ENCODE measurements around the gene NPRL2. TPM values are rescaled to one million over a fixed set of nuclear protein-coding genes. Genes with fewer than 3 reads are reported as not detected.
A peak's percentile ranks its signal among the peaks of the same experiment; 100 is the strongest.

NPRL2 gene
- total and polyA plus RNA-seq, 2 of the 13 experiments (the other 11 are each of a cell fraction or from before 2014, with no cell fraction given) = 30.6 to 51.4 TPM

GRCh38 chr3:50299929-50300680 lies 50.5 kb downstream of the NPRL2 start (continued):
- TF ChIP-seq, protein P1, sequence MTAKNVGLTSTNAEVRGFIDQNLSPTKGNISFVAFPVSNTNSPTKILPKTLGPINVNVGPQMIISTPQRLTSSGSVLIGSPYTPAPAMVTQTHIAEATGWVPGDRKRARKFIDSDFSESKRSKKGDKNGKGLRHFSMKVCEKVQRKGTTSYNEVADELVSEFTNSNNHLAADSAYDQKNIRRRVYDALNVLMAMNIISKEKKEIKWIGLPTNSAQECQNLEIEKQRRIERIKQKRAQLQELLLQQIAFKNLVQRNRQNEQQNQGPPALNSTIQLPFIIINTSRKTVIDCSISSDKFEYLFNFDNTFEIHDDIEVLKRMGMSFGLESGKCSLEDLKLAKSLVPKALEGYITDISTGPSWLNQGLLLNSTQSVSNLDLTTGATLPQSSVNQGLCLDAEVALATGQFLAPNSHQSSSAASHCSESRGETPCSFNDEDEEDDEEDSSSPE (CRISPR knock-in tag; IDR thresholded peaks at IDR 0.05) = no peak
- TF ChIP-seq ISL2 (CRISPR knock-in tag; IDR thresholded peaks at IDR 0.05) (no peak), SAFB2 (CRISPR knock-in tag; IDR thresholded peaks at IDR 0.05; ENCODE audit: borderline replicate concordance, low read depth) (no peak), KLF11 (CRISPR knock-in tag; IDR thresholded peaks at IDR 0.05) (no peak), ARHGAP35 (CRISPR knock-in tag; IDR thresholded peaks at IDR 0.05; ENCODE audit: borderline replicate concordance) (no peak), MAF1 (CRISPR knock-in tag; IDR thresholded peaks at IDR 0.05; ENCODE audit: borderline replicate concordance) (no peak), ATF5 (CRISPR knock-in tag; IDR thresholded peaks at IDR 0.05; ENCODE audit: low read depth) (no peak), ZC3H4 (CRISPR knock-in tag; IDR thresholded peaks at IDR 0.05; ENCODE audit: borderline replicate concordance) (peak; percentile 56; the same call in 1 of the 2 replicates), GPN1 (CRISPR knock-in tag; IDR thresholded peaks at IDR 0.05; ENCODE audit: borderline replicate concordance) (no peak), RXRA (CRISPR knock-in tag; IDR thresholded peaks at IDR 0.05) (no peak), ZNF326 (CRISPR knock-in tag; IDR thresholded peaks at IDR 0.05; ENCODE audit: borderline replicate concordance) (no peak), ZNF512 (CRISPR knock-in tag; IDR thresholded peaks at IDR 0.05) (no peak), HOXA5 (CRISPR knock-in tag; IDR thresholded peaks at IDR 0.05) (no peak), ZNF768 (CRISPR knock-in tag; IDR thresholded peaks at IDR 0.05) (peak; percentile 47; the same call in 1 of the 2 replicates), TCF12 (IDR thresholded peaks at IDR 0.05) (no peak), TCF12 (CRISPR knock-in tag; IDR thresholded peaks at IDR 0.05) (no peak; the same call in 1 of the 2 replicates), CCDC6 (CRISPR knock-in tag; IDR thresholded peaks at IDR 0.05) (no peak), HNF4G (IDR thresholded peaks at IDR 0.05; ENCODE audit: borderline replicate concordance, low read depth, low read length) (no peak), HNF4G (CRISPR knock-in tag; IDR thresholded peaks at IDR 0.05; ENCODE audit: borderline replicate concordance, low read depth) (no peak), NFIC (IDR thresholded peaks at IDR 0.05; ENCODE audit: low read length) (no peak)
- TF ChIP-seq, protein P2, sequence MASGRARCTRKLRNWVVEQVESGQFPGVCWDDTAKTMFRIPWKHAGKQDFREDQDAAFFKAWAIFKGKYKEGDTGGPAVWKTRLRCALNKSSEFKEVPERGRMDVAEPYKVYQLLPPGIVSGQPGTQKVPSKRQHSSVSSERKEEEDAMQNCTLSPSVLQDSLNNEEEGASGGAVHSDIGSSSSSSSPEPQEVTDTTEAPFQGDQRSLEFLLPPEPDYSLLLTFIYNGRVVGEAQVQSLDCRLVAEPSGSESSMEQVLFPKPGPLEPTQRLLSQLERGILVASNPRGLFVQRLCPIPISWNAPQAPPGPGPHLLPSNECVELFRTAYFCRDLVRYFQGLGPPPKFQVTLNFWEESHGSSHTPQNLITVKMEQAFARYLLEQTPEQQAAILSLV (CRISPR knock-in tag; IDR thresholded peaks at IDR 0.05; ENCODE audit: borderline replicate concordance) = no peak
- TF ChIP-seq, protein P3, sequence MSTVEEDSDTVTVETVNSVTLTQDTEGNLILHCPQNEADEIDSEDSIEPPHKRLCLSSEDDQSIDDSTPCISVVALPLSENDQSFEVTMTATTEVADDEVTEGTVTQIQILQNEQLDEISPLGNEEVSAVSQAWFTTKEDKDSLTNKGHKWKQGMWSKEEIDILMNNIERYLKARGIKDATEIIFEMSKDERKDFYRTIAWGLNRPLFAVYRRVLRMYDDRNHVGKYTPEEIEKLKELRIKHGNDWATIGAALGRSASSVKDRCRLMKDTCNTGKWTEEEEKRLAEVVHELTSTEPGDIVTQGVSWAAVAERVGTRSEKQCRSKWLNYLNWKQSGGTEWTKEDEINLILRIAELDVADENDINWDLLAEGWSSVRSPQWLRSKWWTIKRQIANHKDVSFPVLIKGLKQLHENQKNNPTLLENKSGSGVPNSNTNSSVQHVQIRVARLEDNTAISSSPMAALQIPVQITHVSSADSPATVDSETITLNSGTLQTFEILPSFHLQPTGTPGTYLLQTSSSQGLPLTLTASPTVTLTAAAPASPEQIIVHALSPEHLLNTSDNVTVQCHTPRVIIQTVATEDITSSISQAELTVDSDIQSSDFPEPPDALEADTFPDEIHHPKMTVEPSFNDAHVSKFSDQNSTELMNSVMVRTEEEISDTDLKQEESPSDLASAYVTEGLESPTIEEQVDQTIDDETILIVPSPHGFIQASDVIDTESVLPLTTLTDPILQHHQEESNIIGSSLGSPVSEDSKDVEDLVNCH (CRISPR knock-in tag; IDR thresholded peaks at IDR 0.05) = no peak
- TF ChIP-seq, protein P4, sequence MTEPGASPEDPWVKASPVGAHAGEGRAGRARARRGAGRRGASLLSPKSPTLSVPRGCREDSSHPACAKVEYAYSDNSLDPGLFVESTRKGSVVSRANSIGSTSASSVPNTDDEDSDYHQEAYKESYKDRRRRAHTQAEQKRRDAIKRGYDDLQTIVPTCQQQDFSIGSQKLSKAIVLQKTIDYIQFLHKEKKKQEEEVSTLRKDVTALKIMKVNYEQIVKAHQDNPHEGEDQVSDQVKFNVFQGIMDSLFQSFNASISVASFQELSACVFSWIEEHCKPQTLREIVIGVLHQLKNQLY (CRISPR knock-in tag; IDR thresholded peaks at IDR 0.05) = no peak

Data from HepG2 (cell line).